ENCODE data around the gene NME3.

The NME3 gene

DNA sequence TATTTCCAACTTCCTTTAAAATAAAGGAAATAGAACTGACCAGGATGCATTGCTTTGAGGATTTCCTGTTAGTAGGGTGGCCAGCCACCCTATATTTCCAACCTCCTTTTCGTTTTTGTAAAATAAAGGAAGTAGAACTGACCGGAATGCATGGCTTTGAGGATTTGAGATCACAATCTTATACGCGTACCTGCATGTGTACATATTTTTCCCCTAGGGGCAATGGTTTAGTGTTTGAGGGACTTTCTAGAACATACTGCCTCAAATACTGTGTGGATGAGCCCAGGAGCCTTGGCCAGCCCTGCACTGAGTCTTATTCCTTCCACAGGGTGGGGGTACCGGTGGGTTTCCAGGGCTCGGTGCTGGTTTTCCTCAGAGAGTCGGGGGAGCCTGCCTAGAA, 39.7 kb downstream of the NME3 start:
- ChIA-PET POLR2A (ENCODE audit: low non-redundant PET) (no interaction called here), CTCF (no interaction called here)
- DNase-seq (ENCODE audit: low spot score): no peak
- H3K27ac ChIP-seq: peak overlapping the region; percentile 25; the same call in 1 of the 2 replicates
- TF ChIP-seq, protein P1, sequence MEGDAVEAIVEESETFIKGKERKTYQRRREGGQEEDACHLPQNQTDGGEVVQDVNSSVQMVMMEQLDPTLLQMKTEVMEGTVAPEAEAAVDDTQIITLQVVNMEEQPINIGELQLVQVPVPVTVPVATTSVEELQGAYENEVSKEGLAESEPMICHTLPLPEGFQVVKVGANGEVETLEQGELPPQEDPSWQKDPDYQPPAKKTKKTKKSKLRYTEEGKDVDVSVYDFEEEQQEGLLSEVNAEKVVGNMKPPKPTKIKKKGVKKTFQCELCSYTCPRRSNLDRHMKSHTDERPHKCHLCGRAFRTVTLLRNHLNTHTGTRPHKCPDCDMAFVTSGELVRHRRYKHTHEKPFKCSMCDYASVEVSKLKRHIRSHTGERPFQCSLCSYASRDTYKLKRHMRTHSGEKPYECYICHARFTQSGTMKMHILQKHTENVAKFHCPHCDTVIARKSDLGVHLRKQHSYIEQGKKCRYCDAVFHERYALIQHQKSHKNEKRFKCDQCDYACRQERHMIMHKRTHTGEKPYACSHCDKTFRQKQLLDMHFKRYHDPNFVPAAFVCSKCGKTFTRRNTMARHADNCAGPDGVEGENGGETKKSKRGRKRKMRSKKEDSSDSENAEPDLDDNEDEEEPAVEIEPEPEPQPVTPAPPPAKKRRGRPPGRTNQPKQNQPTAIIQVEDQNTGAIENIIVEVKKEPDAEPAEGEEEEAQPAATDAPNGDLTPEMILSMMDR (conservative IDR thresholded peaks at IDR 0.05; ENCODE audit: low read depth): no peak

DNA sequence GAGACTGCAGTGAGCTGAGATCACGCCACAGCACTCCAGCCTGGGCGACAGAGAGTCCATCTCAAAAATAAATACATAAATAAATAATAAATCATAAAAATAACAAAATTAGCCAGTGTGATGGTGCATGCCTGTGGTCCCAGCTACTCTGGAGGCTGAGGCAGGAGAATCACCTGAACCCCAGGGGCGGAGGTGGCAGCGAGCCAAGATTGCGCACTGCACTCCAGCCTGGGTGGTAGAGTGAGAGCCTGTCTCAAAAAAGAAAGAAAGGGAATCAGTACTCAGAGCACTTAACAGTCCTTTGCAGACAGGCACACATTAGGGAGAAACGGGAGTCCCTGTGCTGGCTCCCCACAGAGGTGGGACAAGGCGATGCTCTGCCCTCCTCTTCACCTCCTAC, 40.3 kb downstream of the NME3 start:
- no peak overlapping the region for H3K27ac ChIP-seq
- TF ChIP-seq, protein P1 (conservative IDR thresholded peaks at IDR 0.05; ENCODE audit: low read depth): no peak
- no peak for DNase-seq (ENCODE audit: low spot score)
- CTCF ChIA-PET: no interaction called here
- POLR2A ChIA-PET (ENCODE audit: low non-redundant PET): no interaction called here

DNA sequence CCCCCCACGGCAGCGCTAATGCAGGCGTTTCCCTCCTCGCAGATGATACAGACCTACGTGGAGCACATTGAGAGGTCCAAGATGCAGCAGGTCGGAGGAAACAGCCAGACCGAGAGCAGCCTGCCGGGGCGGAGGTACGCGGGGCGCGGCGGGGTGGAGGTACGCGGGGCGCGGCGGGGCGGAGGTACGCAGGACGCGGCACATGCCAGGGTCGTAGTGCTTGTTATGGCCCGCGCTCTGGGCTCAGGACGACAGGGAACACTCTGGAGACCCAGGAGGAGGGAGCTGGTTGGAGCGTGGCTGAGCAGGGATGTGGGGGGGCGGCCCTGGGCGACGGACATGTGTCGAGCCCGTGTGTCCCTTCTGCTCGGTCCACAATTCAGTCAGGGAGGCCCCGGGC, 41.9 kb downstream of the NME3 start:
- no peak overlapping the region for H3K27ac ChIP-seq
- ChIA-PET CTCF (no interaction called here), POLR2A (ENCODE audit: low non-redundant PET) (no interaction called here)
- no peak for DNase-seq (ENCODE audit: low spot score)
- TF ChIP-seq, protein P1 (conservative IDR thresholded peaks at IDR 0.05; ENCODE audit: low read depth): no peak

DNA sequence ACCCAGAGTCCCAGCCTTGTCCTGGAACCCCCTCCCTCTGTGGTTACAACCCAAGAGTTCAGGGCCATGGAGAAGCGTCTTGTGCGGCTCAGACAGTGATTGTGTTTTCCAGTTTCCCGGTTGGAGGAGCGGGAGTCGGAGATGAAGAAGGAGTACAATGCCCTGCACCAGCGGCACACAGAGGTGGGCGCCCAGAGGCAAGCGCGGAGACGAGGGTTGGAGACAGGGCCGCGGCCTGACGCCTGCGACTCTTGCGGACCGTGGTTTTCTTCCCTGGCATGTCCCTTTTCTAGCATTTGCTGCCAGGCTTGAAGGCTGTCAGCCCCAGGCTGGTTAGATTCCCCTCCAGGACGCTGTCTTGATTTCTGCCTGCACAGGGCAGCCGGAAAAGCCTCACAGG, 42.3 kb downstream of the NME3 start:
- ChIA-PET CTCF (no interaction called here), POLR2A (ENCODE audit: low non-redundant PET) (no interaction called here)
- DNase-seq (ENCODE audit: low spot score): no peak
- H3K27ac ChIP-seq: no peak overlapping the region
- TF ChIP-seq, protein P1 (conservative IDR thresholded peaks at IDR 0.05; ENCODE audit: low read depth): no peak

DNA sequence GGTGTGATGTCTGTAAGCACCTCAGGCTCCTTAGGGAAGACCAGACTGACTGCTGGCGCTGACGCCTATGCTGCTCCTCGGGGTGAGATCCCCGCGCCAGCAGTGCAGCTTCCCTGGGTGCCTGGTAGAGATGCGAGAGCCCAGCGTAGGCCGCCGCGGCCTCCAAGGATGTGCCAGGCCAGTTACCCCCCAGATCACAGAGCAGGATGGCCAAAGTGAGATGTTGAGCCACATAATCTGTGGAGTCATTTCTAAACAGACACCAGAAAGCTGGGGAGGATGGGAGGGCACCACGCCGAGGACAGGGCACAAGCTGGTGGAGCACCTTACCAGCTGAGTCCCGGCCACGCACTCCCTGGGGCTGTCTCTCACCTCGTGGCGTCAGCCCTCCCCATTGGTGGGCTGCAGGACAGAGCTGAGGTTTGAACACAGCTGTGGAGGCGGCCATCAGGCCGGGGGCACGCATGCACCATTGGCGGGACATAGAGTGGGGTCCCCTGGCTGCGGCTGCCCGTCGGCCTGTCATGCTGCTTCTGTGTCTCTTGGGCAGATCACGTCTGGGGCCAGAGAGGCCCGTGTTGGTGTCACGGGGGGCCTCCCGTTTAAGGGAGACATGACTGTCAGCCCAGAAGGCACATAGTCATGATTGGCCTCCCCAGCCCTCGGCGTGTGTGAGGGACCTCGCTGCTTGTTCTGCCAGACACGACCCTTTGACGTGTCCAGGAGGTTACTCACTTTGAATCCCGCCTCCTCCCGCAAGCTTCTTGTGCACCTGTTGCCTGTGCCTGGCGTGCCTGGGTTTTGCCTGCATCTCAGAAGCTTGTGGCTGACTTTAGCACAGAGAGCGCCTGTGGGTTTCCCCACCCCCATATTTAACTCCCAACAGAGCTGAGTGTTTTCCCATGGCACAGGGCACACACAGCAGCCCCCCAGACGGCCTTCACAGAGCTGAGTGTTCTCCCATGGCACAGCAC, 43.4 kb downstream of the NME3 start:
- TF ChIP-seq, protein P1 (conservative IDR thresholded peaks at IDR 0.05; ENCODE audit: low read depth): no peak
- H3K27ac ChIP-seq: no peak overlapping the region
- POLR2A ChIA-PET (ENCODE audit: low non-redundant PET): no interaction called here
- CTCF ChIA-PET: interaction anchor here (0.6 kb wide), 1 partner anchor 26 kb away, joined by 4 read pairs; no protein-coding TSS in a partner anchor
- DNase-seq (ENCODE audit: low spot score): no peak

DNA sequence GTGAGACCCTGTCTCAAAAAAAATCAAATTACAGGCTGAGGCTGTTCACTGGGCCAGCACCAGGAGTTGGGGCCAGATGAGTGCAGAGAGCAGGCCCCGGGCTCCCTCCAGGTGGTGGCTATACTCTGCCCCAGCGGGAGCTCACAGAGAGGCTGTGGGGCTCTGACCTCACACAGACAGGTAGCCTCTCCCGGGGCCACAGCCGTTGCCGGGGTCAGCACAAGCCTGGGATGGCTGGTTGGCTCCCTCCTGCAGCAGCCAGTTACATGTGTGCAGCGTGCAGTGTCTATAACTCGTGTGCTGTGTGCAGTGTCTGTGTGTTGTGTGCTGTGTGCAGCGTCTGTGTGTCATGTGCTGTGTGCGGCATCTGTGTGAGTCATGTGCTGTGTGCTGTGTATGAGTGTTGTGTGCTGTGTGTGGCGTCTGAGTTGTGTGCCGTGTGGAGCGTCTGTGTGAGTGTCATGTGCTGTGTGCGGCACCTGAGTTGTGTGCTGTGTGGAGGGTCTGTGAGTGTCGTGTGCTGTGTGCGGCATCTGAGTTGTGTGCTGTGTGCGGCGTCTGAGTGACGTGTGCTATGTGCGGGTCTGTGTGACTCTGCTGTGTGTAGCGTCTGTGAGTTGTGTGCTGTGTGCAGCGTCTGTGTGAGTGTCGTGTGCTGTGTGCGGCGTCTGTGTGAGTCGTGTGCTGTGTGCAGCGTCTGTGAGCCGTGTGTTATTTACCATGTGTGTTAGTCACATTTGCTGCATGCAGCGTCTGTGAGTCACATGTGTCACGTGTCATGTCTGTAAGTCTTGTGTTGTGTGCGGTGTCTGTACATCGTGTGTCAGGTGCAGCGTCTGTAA, 44.5 kb downstream of the NME3 start:
- peak overlapping the region; percentile 12; the same call in 1 of the 2 replicates for H3K27ac ChIP-seq
- CTCF ChIA-PET: no interaction called here
- POLR2A ChIA-PET (ENCODE audit: low non-redundant PET): interaction anchor here (0.5 kb wide), 1 partner anchor 47 kb away, joined by 3 read pairs; no protein-coding TSS in a partner anchor
- TF ChIP-seq, protein P1 (conservative IDR thresholded peaks at IDR 0.05; ENCODE audit: low read depth): no peak
- no peak for DNase-seq (ENCODE audit: low spot score)
